ENCODE data around the gene PRDM16. TPM values are rescaled to one million over a fixed set of nuclear protein-coding genes. Genes with fewer than 3 reads are reported as not detected.

Gene PRDM16
- total and polyA plus RNA-seq, 2 donors (not counting 1 experiment from before 2014, with no cell fraction given): 0.03 to 0.12 TPM

GRCh38 chr1:3274972-3275371 lies 206.0 kb downstream of the PRDM16 start:
- TF ChIP-seq CTCF (IDR thresholded peaks at IDR 0.05): no peak
- no peak for TF ChIP-seq EZH2 (IDR thresholded peaks at IDR 0.05; ENCODE audit: borderline replicate concordance, insufficient read depth, low read depth, low read length, poor library complexity, severe bottlenecking)
- Histone ChIP-seq H3K4me2 (replicated peaks; ENCODE audit: low read depth, low read length, poor library complexity, severe bottlenecking) (no peak overlapping the region), H3K27me3 (replicated peaks in 1 of 4; ENCODE audit: control extremely low read depth in 1 of 4, control insufficient read depth in 3 of 4, insufficient read depth in 4 of 4, low read length in 3 of 4) (no peaks in the 10 kb centered on the region), H3K36me3 (replicated peaks in 1 of 2; ENCODE audit: control extremely low read depth in 1 of 2, control insufficient read depth in 1 of 2, extremely low read depth in 1 of 2, insufficient read depth in 2 of 2, low read length in 1 of 2) (no peaks in the 10 kb centered on the region), H3K4me1 (ENCODE audit: control insufficient read depth in 2 of 2, insufficient read depth in 2 of 2, low read length in 2 of 2) (no peaks in the 10 kb centered on the region), H3K4me3 (ENCODE audit: control extremely low read depth in 1 of 5, extremely low read depth in 1 of 5, insufficient read depth in 1 of 5, low read depth in 2 of 5, low read length in 4 of 5) (no peak overlapping the region), H3K79me2 (ENCODE audit: control insufficient read depth, insufficient read depth, low read length) (no peaks in the 10 kb centered on the region), H4K20me1 (ENCODE audit: control insufficient read depth, insufficient read depth, low read length, poor library complexity, severe bottlenecking) (no peaks in the 10 kb centered on the region), H3K9me3 (ENCODE audit: control extremely low read depth in 1 of 3, control insufficient read depth in 2 of 3, insufficient read depth in 1 of 3, low read length in 2 of 3) (peaks cover 0 to 4% (median 0%) of the 10 kb centered on the region in 3 donors), H3K9ac (ENCODE audit: low read length) (no peak overlapping the region), H3K27ac (ENCODE audit: low read length in 2 of 2) (no peak overlapping the region), H2AFZ (ENCODE audit: insufficient read depth, low read depth, low read length, poor library complexity, severe bottlenecking) (no peak overlapping the region)
- Mint-ChIP-seq H3K9me3 (ENCODE audit: insufficient read depth) (no peaks in the 10 kb centered on the region), H3K4me1 (no peaks in the 10 kb centered on the region), H3K4me3 (no peak overlapping the region), H3K27ac (no peak overlapping the region), H3K27me3 (no peaks in the 10 kb centered on the region)
- CTCF ChIA-PET: no interaction called here
- intact Hi-C loops (cut with micrococcal nuclease): no loop called here
- 94% methylated on average over 12 of the region's 12 CpGs for WGBS (ENCODE audit: insufficient coverage)
- DNase-seq (no peak), ATAC-seq (ENCODE audit: low read depth) (no peak)
- POLR2A ChIA-PET: no interaction called here

DNA sequence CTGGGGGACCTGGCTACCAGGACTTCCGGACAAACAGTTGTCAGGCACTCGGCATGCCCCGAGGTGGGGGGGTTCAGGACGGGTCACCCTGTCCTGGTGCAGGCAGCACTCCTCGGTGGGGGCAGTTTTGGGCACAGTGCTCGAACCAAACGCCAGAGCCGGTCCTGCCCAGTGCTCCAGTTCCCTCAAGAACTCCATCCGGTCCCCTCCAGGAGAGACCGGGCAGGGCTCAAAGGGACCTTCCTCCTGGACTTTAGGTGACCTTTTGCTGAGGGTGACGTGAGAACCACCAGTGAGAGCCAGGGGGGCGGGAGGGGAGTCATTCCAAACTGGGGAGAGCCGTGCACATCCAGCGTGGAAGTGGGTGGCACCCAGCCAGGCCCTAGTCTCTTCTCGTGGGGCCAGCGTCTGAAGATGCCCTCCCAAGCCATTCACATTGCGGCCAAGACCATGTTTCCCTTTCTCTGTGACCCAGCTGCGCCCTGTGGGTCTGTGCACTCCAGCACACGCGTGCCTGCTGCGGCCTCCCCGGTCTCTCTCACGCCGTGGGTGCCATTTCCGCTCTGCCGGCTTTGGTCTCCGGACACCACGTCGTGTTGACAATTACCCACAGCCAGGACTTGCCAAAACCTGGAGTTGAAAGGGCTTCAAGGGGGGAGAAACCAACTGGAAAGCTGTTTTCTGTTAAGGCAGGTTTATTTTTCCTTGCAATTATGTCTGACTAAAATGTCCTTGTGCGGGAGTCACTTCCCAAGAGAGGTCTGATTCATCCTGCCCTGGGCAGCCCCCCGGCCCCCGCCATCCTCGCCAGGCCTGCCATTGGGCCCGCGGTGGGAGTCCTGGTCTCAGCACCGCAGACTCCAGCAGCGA lies 206.7 kb downstream of the PRDM16 start:
- WGBS (ENCODE audit: insufficient coverage): 87% methylated on average over 36 of the region's 37 CpGs
- intact Hi-C loops (cut with micrococcal nuclease): no loop called here
- POLR2A ChIA-PET: no interaction called here

More for the DNA sequence above, 206.7 kb downstream of the PRDM16 start:
- Histone ChIP-seq H3K9me3 (ENCODE audit: control extremely low read depth in 1 of 3, control insufficient read depth in 2 of 3, insufficient read depth in 1 of 3, low read length in 2 of 3) (no peaks in the 10 kb centered on the region), H3K4me1 (ENCODE audit: control insufficient read depth in 2 of 2, insufficient read depth in 2 of 2, low read length in 2 of 2) (no peaks in the 10 kb centered on the region), H3K27ac (ENCODE audit: low read length in 2 of 2) (no peak overlapping the region), H2AFZ (ENCODE audit: insufficient read depth, low read depth, low read length, poor library complexity, severe bottlenecking) (no peak overlapping the region), H3K27me3 (replicated peaks in 1 of 4; ENCODE audit: control extremely low read depth in 1 of 4, control insufficient read depth in 3 of 4, insufficient read depth in 4 of 4, low read length in 3 of 4) (no peaks in the 10 kb centered on the region), H3K36me3 (replicated peaks in 1 of 2; ENCODE audit: control extremely low read depth in 1 of 2, control insufficient read depth in 1 of 2, extremely low read depth in 1 of 2, insufficient read depth in 2 of 2, low read length in 1 of 2) (no peaks in the 10 kb centered on the region), H3K9ac (ENCODE audit: low read length) (no peak overlapping the region), H3K4me3 (ENCODE audit: control extremely low read depth in 1 of 5, extremely low read depth in 1 of 5, insufficient read depth in 1 of 5, low read depth in 2 of 5, low read length in 4 of 5) (no peak overlapping the region), H3K4me2 (replicated peaks; ENCODE audit: low read depth, low read length, poor library complexity, severe bottlenecking) (no peak overlapping the region), H3K79me2 (ENCODE audit: control insufficient read depth, insufficient read depth, low read length) (no peaks in the 10 kb centered on the region), H4K20me1 (ENCODE audit: control insufficient read depth, insufficient read depth, low read length, poor library complexity, severe bottlenecking) (no peaks in the 10 kb centered on the region)
- CTCF ChIA-PET: no interaction called here
- no peak for TF ChIP-seq CTCF (IDR thresholded peaks at IDR 0.05)
- TF ChIP-seq EZH2 (IDR thresholded peaks at IDR 0.05; ENCODE audit: borderline replicate concordance, insufficient read depth, low read depth, low read length, poor library complexity, severe bottlenecking): no peak
- Mint-ChIP-seq H3K4me1 (no peaks in the 10 kb centered on the region), H3K27ac (no peak overlapping the region), H3K9me3 (ENCODE audit: insufficient read depth) (no peaks in the 10 kb centered on the region), H3K27me3 (no peaks in the 10 kb centered on the region), H3K4me3 (no peak overlapping the region)
- DNase-seq (no peak), ATAC-seq (ENCODE audit: low read depth) (no peak)
